Measurements from ENCODE around the gene TLE2.
"Not testable (repeated sequence)": the region's sequence is repeated elsewhere in the genome, so short reads cannot be mapped to it uniquely, and the experiment has no call there.

TLE2 gene

DNA sequence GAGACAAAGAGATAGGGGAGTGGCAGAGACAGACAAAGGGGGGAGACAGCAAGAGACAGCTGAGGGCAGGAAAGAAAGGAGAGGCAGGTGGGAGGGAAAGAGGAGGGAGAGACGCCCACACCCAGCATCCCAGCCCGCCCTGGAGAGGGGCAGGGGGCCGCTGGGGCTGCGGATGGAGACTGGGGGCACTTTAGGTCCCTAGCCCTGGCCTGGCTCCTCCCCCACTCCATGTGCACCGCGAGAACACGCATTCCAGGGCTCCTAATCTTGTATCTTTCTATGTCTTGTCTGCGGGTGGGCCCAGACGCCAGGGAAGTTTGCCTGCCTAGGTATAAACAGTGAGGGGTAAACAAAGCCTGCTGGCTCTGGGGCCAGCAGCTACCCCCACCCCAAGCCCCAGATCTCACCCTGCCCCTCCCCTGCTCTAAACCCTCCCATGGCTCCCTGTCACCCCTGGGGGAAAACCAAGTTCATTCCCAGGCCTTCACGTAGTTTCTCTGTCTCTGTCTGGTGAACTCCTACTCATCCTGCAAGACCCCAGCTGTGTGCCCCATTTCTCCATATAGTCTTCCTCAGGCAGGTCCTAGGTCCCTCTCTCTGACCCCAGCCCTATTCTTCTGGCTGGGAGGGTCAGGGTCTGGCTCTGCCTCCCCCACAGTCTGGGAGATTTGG is 27.5 kb upstream of the TLE2 start:
- H3K4me3 ChIP-seq (ENCODE audit: low read depth, low read length) = no peak overlapping the region
- TF ChIP-seq CTCF (IDR thresholded peaks at IDR 0.05; ENCODE audit: low read depth, low read length) = no peak
- DNase-seq (ENCODE audit: low read depth, low spot score) = no peak
- in situ Hi-C loops (cut with HindIII; ENCODE audit: low sequenced_read_pairs) = no loop called here

- no peak for TF ChIP-seq CTCF (IDR thresholded peaks at IDR 0.05; ENCODE audit: low read depth, low read length)
- H3K4me3 ChIP-seq (ENCODE audit: low read depth, low read length) = no peak overlapping the region
- in situ Hi-C loops (cut with HindIII; ENCODE audit: low sequenced_read_pairs) = no loop called here
- DNase-seq (ENCODE audit: low read depth, low spot score) = no peak
Observed at GRCh38 chr19:3055741-3056416, 26.8 kb upstream of the TLE2 start.

GRCh38 chr19:3054972-3055740 is 26.1 kb upstream of the TLE2 start:
- DNase-seq (ENCODE audit: low read depth, low spot score) = no peak
- no peak for TF ChIP-seq CTCF (IDR thresholded peaks at IDR 0.05; ENCODE audit: low read depth, low read length)
- no peak overlapping the region for H3K4me3 ChIP-seq (ENCODE audit: low read depth, low read length)
- in situ Hi-C loops (cut with HindIII; ENCODE audit: low sequenced_read_pairs) = no loop called here

DNA sequence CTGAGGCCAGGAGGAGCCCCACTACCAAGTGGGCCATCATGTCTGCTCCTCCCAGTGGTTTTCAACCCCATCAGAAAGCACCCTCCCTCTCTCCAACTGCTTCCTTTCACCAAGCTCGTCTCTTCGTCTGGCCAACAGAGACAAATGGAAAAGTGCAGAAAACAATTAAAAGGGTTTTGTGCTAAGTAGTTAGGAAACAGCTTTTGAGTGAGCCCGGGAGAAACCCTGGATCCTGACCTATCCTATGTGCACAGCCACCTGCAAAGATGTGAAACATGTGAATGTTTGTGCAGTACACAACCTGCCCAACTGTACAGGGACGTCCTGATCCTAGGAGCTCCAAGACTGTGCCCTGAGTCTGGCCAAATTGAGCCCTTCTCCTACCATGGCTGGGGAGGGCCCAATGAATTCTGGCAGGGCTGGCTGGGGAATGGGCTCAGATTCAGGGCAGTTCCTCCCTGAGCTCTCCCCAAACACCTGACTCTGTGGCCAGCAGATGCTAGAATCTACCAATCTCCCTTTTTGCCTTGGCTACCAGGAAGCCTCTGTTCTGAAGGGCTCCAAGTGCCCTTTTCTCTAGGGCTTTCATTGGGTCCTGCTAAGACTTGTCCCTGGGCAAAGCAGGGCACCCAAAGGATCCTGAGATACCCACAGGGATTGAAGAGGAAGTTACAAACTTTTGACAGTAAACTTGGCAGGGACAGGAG is 25.3 kb upstream of the TLE2 start:
- no peak for DNase-seq (ENCODE audit: low read depth, low spot score)
- no peak overlapping the region for H3K4me3 ChIP-seq (ENCODE audit: low read depth, low read length)
- no peak for TF ChIP-seq CTCF (IDR thresholded peaks at IDR 0.05; ENCODE audit: low read depth, low read length)
- in situ Hi-C loops (cut with HindIII; ENCODE audit: low sequenced_read_pairs) = no loop called here

DNA sequence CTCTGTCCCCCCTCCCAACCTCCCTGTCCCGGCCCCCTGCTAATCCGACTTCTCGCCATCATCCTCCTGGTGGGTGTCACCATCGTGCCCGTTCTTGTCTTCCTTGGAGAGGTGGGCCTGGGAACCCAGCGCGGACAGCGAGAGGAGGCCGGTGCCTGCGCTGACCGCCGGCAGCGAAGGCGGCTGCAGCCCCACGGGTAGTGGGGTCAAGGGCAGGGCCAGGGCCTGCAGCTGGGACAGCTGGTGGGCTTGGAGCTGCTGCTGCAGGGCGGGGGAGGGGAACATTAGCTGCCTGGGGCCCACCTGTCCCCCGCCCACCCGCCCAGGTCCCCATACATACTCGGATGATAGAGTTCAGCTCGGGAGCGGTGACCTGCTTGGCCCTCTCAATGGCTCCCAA is 24.7 kb upstream of the TLE2 start:
- DNase-seq (ENCODE audit: low read depth, low spot score) = no peak
- in situ Hi-C loops (cut with HindIII; ENCODE audit: low sequenced_read_pairs) = no loop called here
- TF ChIP-seq CTCF (IDR thresholded peaks at IDR 0.05; ENCODE audit: low read depth, low read length) = no peak
- no peak overlapping the region for H3K4me3 ChIP-seq (ENCODE audit: low read depth, low read length)

- in situ Hi-C loops (cut with HindIII; ENCODE audit: low sequenced_read_pairs) = no loop called here
- TF ChIP-seq CTCF (IDR thresholded peaks at IDR 0.05; ENCODE audit: low read depth, low read length) = no peak
- no peak for DNase-seq (ENCODE audit: low read depth, low spot score)
- no peak overlapping the region for H3K4me3 ChIP-seq (ENCODE audit: low read depth, low read length)
Observed at GRCh38 chr19:3053218-3053621, 24.1 kb upstream of the TLE2 start.

GRCh38 chr19:3050016-3050415 is 20.9 kb upstream of the TLE2 start:
- DNase-seq (ENCODE audit: low read depth, low spot score); H3K4me3 ChIP-seq (ENCODE audit: low read depth, low read length); in situ Hi-C loops (cut with HindIII; ENCODE audit: low sequenced_read_pairs): not testable (repeated sequence)

Data from astrocyte of the spinal cord (primary cell).